ENCODE data around the gene ANO7.
A peak's percentile ranks its signal among the peaks of the same experiment; 100 is the strongest.

Gene ANO7

GRCh38 chr2:241272303-241273209 lies 84.1 kb downstream of the ANO7 start:
- DNase-seq (ENCODE audit: low read depth) = peak; percentile 14
- no peak for TF ChIP-seq CTCF (IDR thresholded peaks at IDR 0.05; ENCODE audit: control insufficient read depth, insufficient read depth, low read depth, low read length, missing control alignments)
- H3K4me3 ChIP-seq (ENCODE audit: control insufficient read depth, low read depth, low read length) = peak overlapping the region; percentile 63

GRCh38 chr2:241273210-241274020 lies 84.9 kb downstream of the ANO7 start:
- H3K4me3 ChIP-seq (ENCODE audit: control insufficient read depth, low read depth, low read length) = peak overlapping the region; percentile 63
- no peak for DNase-seq (ENCODE audit: low read depth)
- no peak for TF ChIP-seq CTCF (IDR thresholded peaks at IDR 0.05; ENCODE audit: control insufficient read depth, insufficient read depth, low read depth, low read length, missing control alignments)

GRCh38 chr2:241274127-241274526 lies 85.7 kb downstream of the ANO7 start:
- TF ChIP-seq CTCF (IDR thresholded peaks at IDR 0.05; ENCODE audit: control insufficient read depth, insufficient read depth, low read depth, low read length, missing control alignments) = no peak
- no peak for DNase-seq (ENCODE audit: low read depth)
- no peak overlapping the region for H3K4me3 ChIP-seq (ENCODE audit: control insufficient read depth, low read depth, low read length)
